Left lung (tissue), 10 donors: Measurements from ENCODE around the gene SLC22A5. TPM values are rescaled to one million over a fixed set of nuclear protein-coding genes. Genes with fewer than 3 reads are reported as not detected.

Source experiments
- ATAC-seq: fragments of 200-7000 bp; cut with Tn5 transposase; one replicate; pipeline ENCODE4 v1.9.1; 2020; ENCODE audit warnings: moderate library complexity
- DNase-seq, 4 donors: peaks; one replicate each; pipeline ENCODE4 v3.0.0-alpha.2; 2013 to 2020
- H3K27ac ChIP-seq, 2 donors: fragments of 200-600 bp; sonication (generic) in 1 of 2; one replicate each; pipeline versions ENCODE4 v1.5.0 to v1.8.0; 2020 to 2021
- H3K27me3 ChIP-seq, 2 donors: fragments of 200-600 bp; sonication (generic) in 1 of 2; one replicate each; pipeline versions ENCODE4 v1.5.0 to v1.8.0; 2020 to 2021
- H3K36me3 ChIP-seq, 2 donors: fragments of 200-600 bp; sonication (generic) in 1 of 2; one replicate each; pipeline versions ENCODE4 v1.5.0 to v1.8.0; 2020 to 2021
- H3K4me1 ChIP-seq, 2 donors: fragments of 200-600 bp; one replicate each; pipeline ENCODE4 v1.8.0; 2021
- H3K4me3 ChIP-seq, 2 donors: fragments of 200-600 bp; sonication (generic) in 1 of 2; one replicate each; pipeline versions ENCODE4 v1.5.0 to v1.8.0; 2020 to 2021; ENCODE audit warnings: mild to moderate bottlenecking in 1 of 2
- H3K9me3 ChIP-seq, 2 donors: fragments of 200-600 bp; sonication (generic) in 1 of 2; one replicate each; pipeline versions ENCODE4 v1.5.0 to v1.8.0; 2020 to 2021
- CTCF ChIP-seq, 2 donors: fragments of 200-600 bp; sonication (generic) in 1 of 2; IDR thresholded peaks; one replicate each; pipeline versions ENCODE4 v1.5.0 to v1.8.0; 2021; ENCODE audit warnings: antibody characterized with exemption in 2 of 2
- intact Hi-C, 2 donors: fragments of 100-400 bp; cut with DNase I; formaldehyde crosslinking; loops; one replicate each; pipeline versions ENCODE4 v1.11.2 to v1.14.2; 2022
- polyA plus RNA-seq, 6 donors: library from polyadenylated mRNA; unstranded; fragments of 120-200 nt; gene quantifications; one replicate each; pipeline ENCODE4 v1.2.1, GENCODE V29; 2013; ENCODE audit not compliant: insufficient read length in 6 of 6
- total RNA-seq, 2 donors: library from RNA; stranded (reverse); fragmentation: NEBNext Ultra II Directional; extraction: Animal tissue kit (Norgen Biotek cat#: 25700); gene quantifications; one replicate each; pipeline ENCODE4 v1.2.1, GENCODE V29; 2021
- donor health status: DM: no; HTN: yes; CAD: no.
- donor health status: DM: no; HTN: no; CAD: no.

The SLC22A5 gene
- total and polyA plus RNA-seq, 8 donors, result 9.5 to 17.6 (median 14.2) TPM

- peak overlapping the region in 1 of 2 donors; percentile 58 for H3K27ac ChIP-seq
- TF ChIP-seq CTCF (IDR thresholded peaks at IDR 0.05), result no peak
- no peaks in the 10 kb centered on the region for H3K36me3 ChIP-seq
- intact Hi-C loops, result no loop called here
- H3K4me1 ChIP-seq, result peaks cover 0 to 24% of the 10 kb centered on the region in 2 donors
- no peaks in the 10 kb centered on the region for H3K9me3 ChIP-seq
- DNase-seq (no peak), ATAC-seq (peak; percentile 67)
- no peak overlapping the region for H3K4me3 ChIP-seq
- H3K27me3 ChIP-seq, result no peaks in the 10 kb centered on the region
Measured at GRCh38 chr5:132364319-132364718, 5.2 kb upstream of the SLC22A5 start.

GRCh38 chr5:132365213-132365612 lies 4.3 kb upstream of the SLC22A5 start:
- intact Hi-C loops, result no loop called here
- Histone ChIP-seq H3K4me3 (no peak overlapping the region), H3K36me3 (no peaks in the 10 kb centered on the region), H3K27ac (no peak overlapping the region), H3K9me3 (no peaks in the 10 kb centered on the region), H3K4me1 (peaks cover 0 to 28% of the 10 kb centered on the region in 2 donors), H3K27me3 (peaks cover 0 to 4% of the 10 kb centered on the region in 2 donors)
- ATAC-seq (no peak), DNase-seq (no peak)
- no peak for TF ChIP-seq CTCF (IDR thresholded peaks at IDR 0.05)

GRCh38 chr5:132368186-132368585 lies 1.3 kb upstream of the SLC22A5 start:
- intact Hi-C loops, result no loop called here
- H3K27ac ChIP-seq, result no peak overlapping the region
- H3K36me3 ChIP-seq, result no peaks in the 10 kb centered on the region
- no peak overlapping the region for H3K4me3 ChIP-seq
- H3K9me3 ChIP-seq, result no peaks in the 10 kb centered on the region
- TF ChIP-seq CTCF (IDR thresholded peaks at IDR 0.05), result no peak
- no peak for DNase-seq
- H3K4me1 ChIP-seq, result peaks cover 0 to 48% of the 10 kb centered on the region in 2 donors
- peaks cover 0 to 6% of the 10 kb centered on the region in 2 donors for H3K27me3 ChIP-seq
- no peak for ATAC-seq

GRCh38 chr5:132369007-132369473 lies 470 bp upstream of the SLC22A5 start:
- TF ChIP-seq CTCF (IDR thresholded peaks at IDR 0.05), result no peak
- ATAC-seq (no peak), DNase-seq (no peak)

GRCh38 chr5:132370181-132370970 lies 866 bp downstream of the SLC22A5 start:
- DNase-seq (peak in 1 of 4 donors; percentile 41), ATAC-seq (peak; percentile 4)
- no peak for TF ChIP-seq CTCF (IDR thresholded peaks at IDR 0.05)
- intact Hi-C loops, result no loop called here
- H3K9me3 ChIP-seq, result no peaks in the 10 kb centered on the region
- peak overlapping the region; percentile 76 to 82 for H3K27ac ChIP-seq
- H3K4me3 ChIP-seq, result peak overlapping the region; percentile 67 to 75
- H3K27me3 ChIP-seq, result peaks cover 0 to 6% of the 10 kb centered on the region in 2 donors
- H3K4me1 ChIP-seq, result peaks cover 0 to 34% of the 10 kb centered on the region in 2 donors
- H3K36me3 ChIP-seq, result no peaks in the 10 kb centered on the region

More at GRCh38 chr5:132369007-132369473, 470 bp upstream of the SLC22A5 start:
- Histone ChIP-seq H3K4me1 (peaks cover 0 to 41% of the 10 kb centered on the region in 2 donors), H3K27me3 (peaks cover 0 to 6% of the 10 kb centered on the region in 2 donors), H3K27ac (peak overlapping the region; percentile 76 to 82), H3K9me3 (no peaks in the 10 kb centered on the region), H3K36me3 (no peaks in the 10 kb centered on the region), H3K4me3 (peak overlapping the region; percentile 67 to 75)
- intact Hi-C loops, result no loop called here
